HG03457 (cell line): ENCODE measurements around the gene UBE2L3.
"Not testable (repeated sequence)": the region's sequence is repeated elsewhere in the genome, so short reads cannot be mapped to it uniquely, and the experiment has no call there.

ENCODE experiments used
- ATAC-seq: cut with Tn5 transposase; IDR thresholded peaks from one replicate; pipeline ENCODE4 v1.9.1; 2021; ENCODE audit warnings: moderate number of reproducible peaks; ENCODE audit not compliant: unreplicated experiment

The UBE2L3 gene

DNA sequence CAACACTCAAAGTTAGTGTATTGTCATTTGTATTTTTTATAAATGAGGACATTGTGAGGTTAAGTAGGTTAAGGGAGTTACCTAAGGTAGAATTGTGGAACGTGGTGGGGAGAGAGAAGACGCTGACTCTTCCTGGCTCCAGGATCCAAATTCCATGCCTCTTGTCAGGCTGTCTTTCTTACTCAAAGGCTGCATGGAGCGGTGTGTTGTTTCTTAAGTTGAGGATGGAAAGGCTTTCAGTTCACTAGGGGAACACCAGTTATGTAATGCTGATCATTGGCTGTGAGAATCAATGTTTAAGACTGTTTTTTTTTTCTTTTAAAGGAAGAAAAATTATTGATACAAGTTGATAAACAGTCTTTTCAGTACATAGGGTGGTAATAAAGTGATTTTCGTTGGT lies 2.9 kb downstream of the UBE2L3 start:
- ATAC-seq: no peak

DNA sequence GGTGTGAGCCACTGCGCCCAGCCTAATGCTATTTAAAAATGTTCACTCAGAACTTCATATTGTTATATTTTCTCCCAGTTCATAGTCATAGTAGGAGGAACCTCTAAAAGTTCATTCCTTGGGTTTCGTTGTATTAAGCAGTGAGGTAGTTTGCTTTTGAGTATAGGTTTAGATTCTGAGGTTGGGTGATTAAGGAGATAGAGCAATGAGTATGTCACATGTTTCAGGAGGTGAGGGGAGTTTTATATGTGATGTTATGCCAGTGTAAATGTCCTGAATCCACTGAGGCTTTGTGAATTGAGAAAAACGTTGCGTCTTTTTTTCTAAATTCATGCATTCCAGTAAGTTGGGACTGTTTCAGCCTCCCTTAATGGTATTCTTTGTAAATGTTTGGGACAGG lies 4.2 kb downstream of the UBE2L3 start:
- ATAC-seq: no peak

- ATAC-seq: no peak
These were observed 5.8 kb downstream of the UBE2L3 start for GRCh38 chr22:21573293-21573734.

DNA sequence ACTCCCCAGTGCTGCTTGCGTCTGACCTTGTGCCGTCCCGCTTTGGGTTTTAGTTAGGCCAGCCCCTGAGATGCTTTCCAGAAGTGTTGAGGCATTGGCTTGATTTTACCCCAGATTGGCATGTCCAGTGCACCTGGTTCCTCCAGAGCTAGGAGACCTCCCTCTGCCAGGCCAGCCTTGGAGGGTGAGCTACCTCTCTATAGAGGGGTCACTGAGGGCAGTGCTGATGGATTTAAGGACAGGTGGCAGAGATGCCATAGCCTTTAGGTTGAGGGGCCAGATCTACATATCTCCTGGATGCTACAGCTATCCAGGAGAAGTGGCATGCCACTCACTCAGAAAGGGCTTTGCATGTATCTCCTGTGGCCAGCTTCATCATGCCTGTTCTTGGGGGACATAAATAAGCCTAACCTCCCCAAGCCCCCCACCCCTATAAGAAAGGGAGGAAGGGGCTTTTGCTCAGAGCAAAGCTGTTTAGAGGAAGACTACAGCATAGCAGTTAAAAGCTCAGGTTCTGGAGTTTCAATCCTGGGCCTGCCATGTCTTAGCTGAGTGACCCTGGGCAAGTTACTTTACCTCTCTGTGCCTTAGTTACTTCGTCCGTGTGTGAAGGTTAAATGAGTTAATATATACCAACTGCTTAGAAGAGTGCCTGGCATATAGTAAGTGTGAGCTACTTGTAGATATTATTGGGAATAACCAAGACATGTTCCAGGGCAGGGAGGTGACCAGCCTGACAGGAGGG lies 6.4 kb downstream of the UBE2L3 start:
- ATAC-seq: no peak

DNA sequence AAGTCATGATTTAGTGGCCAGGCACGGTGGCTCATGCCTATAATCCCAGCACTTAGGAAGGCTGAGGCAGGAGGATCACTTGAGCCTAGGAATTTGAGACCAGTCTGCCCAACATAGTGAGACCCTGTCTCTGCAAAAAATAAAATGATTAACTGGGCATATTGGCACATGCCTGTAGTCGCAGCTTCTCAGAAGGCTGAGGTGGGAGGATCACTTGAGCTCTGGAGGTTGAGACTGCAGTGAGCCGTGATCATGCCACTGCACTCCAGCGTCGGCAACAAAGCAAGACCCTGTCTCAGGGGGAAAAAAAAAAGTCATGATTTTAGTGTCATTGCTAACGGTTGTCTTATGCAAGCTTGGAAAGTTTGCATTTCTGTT lies 11.9 kb downstream of the UBE2L3 start:
- no peak for ATAC-seq

DNA sequence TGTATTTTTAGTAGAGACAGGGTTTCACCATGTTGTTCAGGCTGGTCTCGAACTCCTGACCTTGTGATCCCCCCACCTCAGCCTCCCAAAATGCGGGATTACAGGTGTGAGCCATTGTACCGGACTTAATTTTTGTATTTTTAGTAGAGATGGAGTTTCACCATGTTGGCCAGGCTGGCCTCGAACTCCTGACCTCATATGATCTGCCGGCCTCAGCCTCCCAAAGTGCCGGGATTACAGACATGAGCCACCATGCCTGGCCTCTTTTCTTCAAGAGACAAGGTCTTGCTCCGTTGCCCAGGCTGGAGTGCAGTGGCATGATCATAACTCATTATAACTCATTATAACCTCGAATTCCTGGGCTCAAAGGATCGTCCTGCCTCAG lies 13.1 kb downstream of the UBE2L3 start:
- not testable (repeated sequence) for ATAC-seq

DNA sequence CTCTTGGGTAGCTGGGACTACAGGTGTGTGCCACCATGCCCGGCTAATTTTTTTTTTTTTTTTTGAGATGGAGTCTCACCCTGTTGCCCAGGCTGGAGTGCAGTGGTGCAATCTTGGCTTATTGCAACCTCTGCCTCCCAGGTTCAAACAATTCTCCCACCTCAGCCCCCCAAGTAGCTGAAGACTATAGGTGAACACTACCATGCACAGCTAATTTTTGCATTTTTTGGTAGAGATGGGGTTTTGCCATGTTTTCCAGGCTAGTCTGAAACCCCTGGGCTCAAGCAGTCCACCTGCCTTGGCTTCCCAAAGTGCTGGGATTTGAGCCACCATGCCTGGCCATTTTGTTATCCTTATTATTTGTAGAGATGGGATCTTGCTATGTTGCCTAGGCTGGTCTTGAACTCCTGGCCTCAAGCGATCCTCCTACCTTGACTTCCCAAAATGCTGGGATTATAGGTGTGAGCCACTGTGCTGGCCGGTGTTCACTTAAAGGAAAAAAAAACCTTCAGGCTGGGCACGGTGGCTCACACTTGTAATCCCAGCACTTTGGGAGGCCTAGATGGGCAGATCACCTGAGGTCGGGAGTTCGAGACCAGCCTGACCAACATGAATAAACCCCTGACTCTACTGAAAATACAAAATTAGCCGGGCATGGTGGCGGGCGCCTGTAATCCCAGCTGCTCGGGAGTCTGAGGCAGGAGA lies 13.6 kb downstream of the UBE2L3 start:
- ATAC-seq: not testable (repeated sequence)

DNA sequence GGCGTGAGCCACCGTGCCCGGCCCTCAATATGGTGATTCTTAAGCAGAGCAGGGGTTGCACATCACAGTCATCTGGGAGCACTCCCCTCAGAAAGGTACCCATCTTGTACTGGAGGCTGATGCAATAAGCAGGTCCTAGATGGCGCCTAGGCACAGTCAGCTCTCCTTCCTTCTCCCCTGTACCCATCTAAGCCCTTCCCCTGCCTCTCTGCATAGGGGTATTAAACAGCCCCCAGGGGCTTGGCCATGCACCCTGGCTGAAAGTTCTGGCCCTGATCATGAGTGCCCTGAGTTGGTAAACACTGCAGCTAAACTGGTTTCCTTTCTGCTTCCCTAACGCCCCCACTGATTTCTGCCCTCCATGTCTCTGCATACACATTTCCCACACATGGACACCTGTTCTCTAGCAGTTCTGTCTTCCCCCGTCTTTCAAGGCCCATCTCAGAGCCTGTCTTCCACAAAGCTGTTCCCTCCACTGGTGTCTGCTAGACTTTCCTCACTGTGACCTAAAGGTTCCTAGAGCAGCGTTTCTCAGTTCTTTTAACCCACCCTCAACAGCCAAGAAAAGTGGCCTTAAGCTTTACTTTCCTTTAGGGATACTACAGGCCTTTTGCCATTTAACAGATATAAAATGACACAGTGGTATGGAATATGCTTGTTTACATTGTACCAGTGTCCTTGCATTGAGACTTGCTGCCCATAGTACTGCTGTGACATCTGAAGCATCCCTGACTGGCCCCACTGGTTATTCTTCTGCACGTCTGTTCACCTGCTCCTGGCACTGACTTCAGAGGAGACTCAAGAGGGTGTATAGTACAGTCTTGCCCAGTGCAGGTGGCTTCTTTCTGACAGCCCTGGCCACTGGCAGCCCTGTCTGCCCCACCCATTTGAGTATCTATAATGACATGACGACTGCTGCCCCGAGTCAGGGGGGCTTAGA lies 15.6 kb downstream of the UBE2L3 start:
- ATAC-seq: no peak

DNA sequence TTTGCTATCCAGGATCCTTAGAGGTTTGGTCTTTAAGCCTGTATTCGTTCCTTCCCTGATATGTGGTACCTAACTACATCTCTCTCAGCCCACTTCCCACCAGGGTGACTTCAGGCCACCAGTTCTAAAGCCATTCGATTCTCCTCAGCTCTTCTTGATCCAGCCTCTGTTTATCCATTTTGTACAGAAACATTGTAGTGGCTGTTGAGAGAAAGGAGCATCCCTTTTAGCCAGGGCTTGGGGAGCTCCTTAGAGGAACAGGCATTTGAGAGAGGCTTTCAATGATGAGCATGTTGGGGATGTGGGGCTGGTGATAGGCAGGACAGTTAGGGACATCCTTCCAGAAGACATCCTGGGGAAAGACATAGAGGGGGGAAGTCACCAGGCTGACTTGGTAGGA lies 17.9 kb downstream of the UBE2L3 start:
- no peak for ATAC-seq

DNA sequence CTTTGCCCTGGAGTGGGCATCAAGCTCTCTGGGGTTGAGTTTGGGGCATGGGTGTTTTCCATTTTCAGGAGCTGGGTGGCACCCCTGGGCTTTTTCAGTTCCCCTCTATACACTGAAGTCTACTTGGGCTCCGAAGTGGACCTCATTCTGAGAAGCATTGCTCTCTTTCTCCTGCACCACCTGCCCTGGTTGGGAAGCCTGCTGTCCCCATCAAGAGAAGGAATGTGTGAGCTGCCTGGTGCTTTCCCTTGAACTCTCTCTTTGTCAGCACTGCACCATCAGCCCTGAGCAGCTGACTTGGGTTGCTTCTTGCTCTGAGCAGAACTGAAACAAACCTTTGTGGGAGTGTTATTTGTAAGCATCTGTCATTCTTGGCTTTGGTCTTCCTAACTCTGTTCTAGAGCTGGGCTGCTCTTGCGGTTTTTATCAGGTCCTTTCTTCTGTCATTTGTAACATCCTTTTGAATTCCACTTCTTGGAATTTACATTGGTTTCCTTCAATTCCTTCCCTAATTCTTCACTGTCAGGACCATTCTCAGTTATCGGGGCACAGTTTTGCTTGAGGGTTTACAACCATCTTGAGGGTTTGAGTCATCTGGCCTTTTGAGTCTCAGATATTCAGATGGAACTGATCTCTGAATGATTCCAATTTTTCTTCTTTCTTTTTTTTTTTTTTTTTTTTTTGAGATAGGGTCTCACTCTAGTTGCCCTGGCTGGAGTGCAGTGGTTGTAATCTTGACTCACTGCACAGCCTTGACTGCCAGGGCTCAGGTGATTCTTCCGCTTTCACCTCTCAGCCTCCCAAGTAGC lies 20.5 kb downstream of the UBE2L3 start:
- ATAC-seq: peak; percentile 63

- ATAC-seq: no peak
These were observed 21.9 kb downstream of the UBE2L3 start for GRCh38 chr22:21589396-21589795.

- no peak for ATAC-seq
These were observed 23.5 kb downstream of the UBE2L3 start for GRCh38 chr22:21590809-21591641.

- ATAC-seq: no peak
These were observed 24.2 kb downstream of the UBE2L3 start for GRCh38 chr22:21591695-21592094.

- ATAC-seq: no peak
These were observed 24.9 kb downstream of the UBE2L3 start for GRCh38 chr22:21592422-21592821.

DNA sequence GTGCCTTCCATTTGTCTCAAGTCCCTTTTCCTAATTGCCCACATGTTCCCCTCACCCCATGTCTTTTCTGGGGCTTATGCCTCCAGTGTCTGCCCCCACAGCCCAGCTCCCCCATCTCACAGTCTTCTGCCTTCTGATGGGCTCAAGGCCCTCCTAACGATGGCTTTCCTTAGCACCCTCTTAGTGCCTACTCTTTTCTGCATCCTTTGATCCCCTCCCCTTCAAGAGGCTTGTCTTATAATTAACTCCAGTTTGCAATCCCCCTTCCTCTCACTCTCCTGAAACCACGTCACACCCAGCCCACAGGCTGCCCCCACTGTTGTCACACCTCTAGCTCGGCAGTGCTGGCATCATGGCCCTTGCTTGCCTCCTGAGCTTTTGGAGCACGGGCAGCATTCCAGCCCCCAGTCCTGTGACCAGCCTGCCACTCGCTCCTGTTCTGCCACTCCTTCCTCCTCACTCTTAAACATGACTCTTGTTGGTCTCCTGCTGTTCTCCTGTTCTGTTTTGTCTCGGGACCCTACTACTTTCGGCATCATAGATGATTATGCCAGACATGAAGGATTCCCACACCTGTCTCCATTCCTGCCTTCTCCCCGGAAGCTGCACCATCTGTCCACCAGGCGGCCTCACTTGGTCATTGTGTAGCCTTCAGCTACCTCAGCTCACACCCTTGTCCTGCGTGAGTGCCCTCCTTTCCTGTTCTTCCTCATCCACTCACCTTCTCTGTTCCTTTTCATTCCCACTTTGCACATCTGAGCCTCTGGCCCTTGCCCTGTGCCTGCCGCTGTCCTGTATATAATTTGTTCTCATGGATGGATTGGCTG lies 26.1 kb downstream of the UBE2L3 start:
- ATAC-seq: no peak

- no peak for ATAC-seq
These were observed 27.4 kb downstream of the UBE2L3 start for GRCh38 chr22:21594865-21595452.

DNA sequence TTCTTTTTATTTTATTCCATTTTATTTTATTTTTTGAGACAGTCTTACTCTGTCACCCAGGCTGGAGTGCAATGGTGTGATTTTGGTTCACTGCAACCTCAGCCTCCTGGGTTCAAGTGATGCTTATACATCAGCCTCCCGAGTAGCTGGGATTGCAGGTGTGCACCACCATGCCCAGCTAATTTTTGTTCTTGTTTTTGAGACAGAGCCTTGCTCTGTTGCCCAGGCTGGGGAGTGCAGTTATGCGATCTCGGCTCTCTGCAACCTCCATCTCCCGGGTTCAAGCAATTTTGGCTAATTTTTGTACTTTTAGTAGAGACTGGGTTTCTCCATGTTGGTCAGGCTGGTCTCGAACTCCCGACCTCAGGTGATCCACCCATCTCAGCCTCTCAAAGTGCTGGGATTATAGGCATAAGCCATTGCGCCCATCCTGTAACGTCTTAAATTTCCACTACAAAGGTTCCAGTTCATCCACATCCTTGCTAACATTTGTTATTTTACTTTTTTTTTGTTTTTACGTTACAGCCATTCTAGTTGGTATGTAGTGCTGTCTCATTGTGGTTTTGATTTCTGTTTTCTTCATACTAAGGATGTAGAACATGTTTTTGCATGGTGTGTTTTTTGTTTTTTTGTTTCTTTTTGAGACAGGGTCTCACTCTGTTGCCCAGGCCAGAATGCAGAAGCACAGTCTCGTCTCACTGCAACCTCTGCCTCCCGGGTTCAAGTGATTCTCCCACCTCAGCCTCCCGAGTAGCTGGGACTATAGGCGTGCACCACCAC lies 29.0 kb downstream of the UBE2L3 start:
- not testable (repeated sequence) for ATAC-seq

DNA sequence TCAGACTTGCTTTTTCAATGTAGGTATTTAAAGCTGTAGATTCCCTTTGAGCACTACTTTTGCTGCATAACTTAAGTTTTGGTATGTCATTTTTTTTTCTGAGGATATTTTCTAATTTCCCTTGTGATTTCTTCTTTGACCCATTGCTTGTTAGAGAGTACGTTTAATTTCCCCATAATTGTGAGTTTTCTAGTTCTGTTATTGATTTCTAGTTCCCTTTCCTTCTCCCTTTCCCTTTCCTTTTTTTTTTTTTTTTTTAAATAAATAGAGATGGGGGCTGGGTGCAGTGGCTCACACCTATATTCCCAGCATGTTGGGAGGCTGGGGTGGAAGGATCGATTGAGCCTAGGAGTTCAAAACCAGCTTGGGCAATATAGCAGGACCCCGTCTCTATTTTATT lies 30.8 kb downstream of the UBE2L3 start:
- ATAC-seq: no peak
